Vagina (tissue), 2 donors: ENCODE measurements around the gene PCDHA2.

Source experiments
- POLR2AphosphoS5 ChIP-seq, 2 donors: sonication (generic); formaldehyde crosslinking; IDR thresholded peaks; one replicate each; pipeline ENCODE4 v1.9.0; 2017; ENCODE audit warnings: antibody characterized with exemption in 2 of 2, mild to moderate bottlenecking in 2 of 2, low read depth in 1 of 2; ENCODE audit not compliant: insufficient read depth in 1 of 2
- TF ChIP-seq, protein P1 (sequence below), 3 experiments: fragments of 450-650 bp in 2 of 3; fragments of 200-600 bp in 1 of 3; sonication (generic) in 1 of 3; IDR thresholded peaks; one replicate each; pipeline ENCODE4 v1.5.1; 2017 to 2019; ENCODE audit warnings: antibody characterized with exemption in 3 of 3, mild to moderate bottlenecking in 2 of 3, moderate library complexity in 2 of 3

DNA sequence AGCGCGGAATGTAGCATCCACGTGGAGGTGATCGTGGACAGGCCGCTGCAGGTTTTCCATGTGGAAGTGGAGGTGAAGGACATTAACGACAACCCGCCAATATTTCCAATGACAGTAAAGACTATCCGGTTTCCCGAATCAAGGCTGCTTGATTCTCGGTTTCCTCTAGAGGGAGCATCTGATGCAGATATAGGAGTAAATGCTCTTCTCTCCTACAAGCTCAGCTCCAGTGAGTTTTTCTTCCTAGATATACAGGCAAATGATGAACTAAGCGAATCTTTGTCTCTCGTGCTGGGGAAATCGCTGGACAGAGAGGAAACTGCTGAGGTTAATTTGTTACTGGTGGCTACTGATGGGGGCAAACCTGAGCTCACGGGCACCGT, 598 bp downstream of the PCDHA2 start:
- TF ChIP-seq, protein P1, sequence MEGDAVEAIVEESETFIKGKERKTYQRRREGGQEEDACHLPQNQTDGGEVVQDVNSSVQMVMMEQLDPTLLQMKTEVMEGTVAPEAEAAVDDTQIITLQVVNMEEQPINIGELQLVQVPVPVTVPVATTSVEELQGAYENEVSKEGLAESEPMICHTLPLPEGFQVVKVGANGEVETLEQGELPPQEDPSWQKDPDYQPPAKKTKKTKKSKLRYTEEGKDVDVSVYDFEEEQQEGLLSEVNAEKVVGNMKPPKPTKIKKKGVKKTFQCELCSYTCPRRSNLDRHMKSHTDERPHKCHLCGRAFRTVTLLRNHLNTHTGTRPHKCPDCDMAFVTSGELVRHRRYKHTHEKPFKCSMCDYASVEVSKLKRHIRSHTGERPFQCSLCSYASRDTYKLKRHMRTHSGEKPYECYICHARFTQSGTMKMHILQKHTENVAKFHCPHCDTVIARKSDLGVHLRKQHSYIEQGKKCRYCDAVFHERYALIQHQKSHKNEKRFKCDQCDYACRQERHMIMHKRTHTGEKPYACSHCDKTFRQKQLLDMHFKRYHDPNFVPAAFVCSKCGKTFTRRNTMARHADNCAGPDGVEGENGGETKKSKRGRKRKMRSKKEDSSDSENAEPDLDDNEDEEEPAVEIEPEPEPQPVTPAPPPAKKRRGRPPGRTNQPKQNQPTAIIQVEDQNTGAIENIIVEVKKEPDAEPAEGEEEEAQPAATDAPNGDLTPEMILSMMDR (IDR thresholded peaks at IDR 0.05): no peak
- TF ChIP-seq POLR2AphosphoS5 (IDR thresholded peaks at IDR 0.05; ENCODE audit: insufficient read depth in 1 of 2, low read depth in 1 of 2): no peak
